IPS-11a (cell line): ENCODE results near the gene NXPH3.

Experiments used
- H3K4me3 ChIP-seq: one replicate; pipeline ENCODE4 v1.5.1; 2013; ENCODE audit warnings: low read depth, low read length, control low read depth

The NXPH3 gene

DNA sequence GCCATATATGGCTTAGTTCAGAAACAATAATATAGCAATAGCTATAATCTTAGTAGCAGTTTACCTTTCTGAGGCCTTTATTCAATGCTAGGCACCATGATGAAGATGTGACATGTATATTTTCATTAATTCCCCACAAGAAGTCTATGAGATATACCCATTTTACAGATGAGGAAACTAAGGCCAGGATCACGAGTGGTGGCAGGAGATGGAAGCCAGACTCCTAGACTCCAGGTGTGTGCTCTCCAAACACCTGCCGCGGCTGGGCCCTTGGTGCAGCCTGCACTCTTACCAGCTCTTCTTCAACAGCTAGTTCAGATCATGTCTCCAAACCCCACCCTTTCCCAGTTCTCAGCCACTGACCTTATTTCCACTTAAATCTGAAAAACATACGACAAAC, 15.2 kb downstream of the NXPH3 start:
- H3K4me3 ChIP-seq, result no peak overlapping the region

DNA sequence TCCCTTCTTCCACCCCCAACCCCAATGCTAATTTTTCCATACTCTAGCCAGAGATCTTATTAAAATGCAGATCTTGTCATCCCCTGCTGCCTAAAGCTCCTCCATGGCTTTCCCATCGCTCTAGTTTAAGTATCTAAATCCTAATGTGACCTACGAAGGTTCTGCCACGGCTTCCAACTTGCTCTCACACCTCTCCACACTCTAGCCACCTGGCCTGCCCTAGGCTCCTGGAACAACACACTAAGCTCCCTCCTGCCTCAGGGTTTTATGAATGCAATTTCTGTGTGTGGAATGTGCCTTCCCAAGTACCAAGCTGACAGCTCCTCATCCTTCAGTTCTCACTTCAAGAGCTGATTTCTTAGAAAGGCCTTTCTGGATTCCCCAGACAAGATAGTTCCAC, 16.6 kb downstream of the NXPH3 start:
- no peak overlapping the region for H3K4me3 ChIP-seq

DNA sequence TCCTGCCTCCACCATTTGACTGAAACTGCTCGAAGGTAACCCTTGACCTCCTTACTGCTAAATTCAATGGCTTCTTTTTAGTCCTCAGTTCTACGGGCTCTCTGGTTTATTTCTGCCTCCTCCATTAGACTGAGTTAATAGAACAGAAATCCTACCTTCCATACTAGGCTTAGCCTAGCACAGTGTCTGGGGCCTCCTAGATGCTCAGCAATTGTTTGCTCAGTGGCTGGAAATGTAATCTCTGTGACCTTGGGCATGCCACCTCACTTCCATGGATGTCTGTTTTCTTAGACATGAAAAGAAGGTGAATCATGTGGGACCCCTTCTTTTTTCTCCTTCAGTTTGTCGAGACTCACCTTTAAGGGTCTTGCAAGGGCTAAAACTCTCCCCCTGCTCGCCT, 19.7 kb downstream of the NXPH3 start:
- no peak overlapping the region for H3K4me3 ChIP-seq

DNA sequence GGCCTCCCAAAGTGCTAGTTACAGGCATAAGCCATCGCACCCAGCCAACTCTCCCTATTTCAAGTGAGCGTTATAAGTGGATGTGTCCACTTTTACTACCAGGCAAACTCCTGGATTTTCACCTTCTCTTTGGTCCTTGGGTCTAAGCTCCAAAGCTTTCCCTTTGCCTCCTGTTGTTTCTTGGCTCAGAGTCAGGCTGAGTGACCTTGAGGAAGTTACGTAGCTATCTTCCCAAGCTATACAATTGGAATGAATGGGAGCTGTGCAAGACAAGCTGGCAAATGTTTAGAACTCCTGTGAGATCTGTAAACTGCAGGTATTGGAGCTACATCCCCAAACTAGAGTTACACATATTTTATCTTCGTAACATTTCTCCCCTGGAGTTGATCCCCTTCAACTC, 20.3 kb downstream of the NXPH3 start:
- H3K4me3 ChIP-seq, result no peak overlapping the region

DNA sequence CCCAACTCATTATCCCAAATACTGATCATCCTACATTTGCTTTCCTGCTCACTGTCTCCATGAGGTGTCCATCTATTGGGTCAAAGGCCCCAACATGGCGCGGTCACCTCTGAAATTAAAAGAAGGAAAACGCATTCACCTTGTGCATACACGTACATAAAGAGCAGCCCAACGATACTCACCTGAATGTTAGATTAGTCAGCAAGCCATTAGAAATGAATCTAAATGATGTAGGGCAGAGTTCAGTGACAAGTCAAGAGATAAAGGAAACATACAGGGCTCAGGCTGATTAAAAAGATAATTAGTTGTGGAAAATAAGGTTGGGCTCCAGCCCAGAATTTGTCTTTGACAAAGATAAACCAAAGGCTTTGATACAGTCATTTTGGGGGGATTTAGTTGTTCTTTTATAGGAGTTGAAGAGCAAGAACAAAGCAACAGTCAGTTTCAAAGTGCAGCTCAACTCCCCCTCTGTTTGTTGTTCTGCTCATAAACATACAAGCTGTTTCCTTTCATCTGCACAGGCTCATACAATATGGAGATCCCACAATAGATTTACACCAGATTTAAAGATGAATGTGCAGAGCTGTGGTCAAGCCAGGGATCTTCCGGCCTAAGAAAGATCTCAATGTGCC, 21.1 kb downstream of the NXPH3 start:
- H3K4me3 ChIP-seq, result no peak overlapping the region

DNA sequence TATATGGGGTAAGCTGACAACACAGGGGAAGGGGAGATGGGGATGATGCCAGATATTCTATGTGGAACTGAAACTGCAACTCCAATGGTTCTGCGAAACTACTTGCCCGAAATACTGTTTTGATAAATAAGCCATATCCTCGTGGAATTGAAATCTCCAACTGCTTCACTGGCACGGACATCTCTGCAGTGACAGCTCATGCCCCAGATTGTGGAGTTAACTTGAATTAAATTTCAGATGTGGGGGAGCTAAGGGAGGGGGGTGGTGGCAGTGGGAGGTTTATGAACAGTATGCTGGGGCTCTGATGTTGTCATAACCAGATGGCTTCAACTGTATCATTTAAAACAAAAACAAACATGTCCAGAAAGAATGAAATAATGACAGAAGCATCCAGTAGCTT, 21.8 kb downstream of the NXPH3 start:
- H3K4me3 ChIP-seq, result no peak overlapping the region

DNA sequence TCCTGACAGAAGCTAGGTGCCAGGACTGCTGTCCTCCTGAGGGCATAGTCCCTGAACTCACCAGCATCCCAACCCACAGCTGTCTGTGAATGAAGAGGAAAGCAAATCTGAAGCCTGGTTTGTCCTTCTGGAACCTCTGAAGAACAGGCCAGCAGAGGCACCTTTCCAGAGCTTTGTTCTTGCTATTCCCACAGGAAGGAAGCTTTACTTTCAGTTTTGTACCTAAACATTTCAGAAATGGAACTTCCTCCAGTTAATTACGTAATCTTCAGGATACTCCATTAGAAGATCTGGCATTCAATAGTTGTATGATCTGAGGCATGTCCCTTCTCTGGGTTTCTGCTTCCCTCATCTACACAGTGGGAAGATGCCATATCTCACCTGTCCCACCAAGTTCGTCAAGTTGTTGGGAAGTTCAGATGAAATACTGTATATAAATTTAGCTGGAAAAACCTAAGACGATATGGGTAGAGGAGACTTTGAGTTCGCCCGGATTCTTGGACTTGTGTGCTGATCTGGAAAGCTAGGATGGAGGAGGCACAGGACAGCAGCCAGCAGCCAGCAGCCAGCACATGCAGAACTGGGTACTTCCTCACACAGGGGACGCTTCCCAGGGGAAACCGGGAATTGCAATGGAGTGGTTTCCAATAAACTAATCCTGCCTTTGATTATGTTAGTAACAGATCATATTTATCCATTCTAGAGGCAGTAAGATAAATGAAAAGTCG, 22.4 kb downstream of the NXPH3 start:
- no peak overlapping the region for H3K4me3 ChIP-seq

DNA sequence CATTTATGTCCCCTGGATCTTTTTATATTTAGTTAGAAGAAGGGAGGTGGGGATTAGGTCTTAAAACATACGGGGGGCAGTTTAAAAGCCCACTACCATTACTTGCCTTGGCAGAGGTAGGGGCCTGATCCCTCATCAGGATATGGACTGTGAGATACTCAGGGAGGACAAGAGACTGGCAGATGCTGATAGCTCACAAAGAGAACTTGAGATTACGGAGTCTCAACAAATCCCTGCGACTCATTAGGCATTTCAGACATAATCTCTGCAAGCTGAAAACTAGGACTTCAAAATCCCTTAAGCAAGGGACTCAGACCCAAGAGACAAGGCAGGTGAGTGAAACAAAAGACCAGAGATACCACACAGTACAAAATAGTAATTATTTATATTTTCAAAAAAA, 23.2 kb downstream of the NXPH3 start:
- no peak overlapping the region for H3K4me3 ChIP-seq

DNA sequence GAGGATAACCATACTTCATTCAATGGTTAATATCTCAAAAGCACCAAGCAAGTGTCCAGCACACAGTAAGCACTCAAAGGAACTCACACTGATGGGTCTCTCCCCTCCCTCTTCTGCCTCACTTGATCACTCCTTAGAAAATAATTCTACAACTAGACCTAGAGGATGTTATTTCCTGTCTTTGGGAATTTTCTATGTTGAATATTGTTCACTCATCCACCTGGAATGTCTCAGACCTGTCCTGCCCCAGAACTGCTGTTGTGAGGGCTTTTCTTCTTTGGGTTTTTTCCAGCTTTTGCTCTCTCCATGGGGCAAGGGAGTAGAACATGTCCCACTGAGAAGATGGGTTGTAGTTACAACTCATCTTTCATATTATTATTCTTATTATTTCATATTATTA, 25.3 kb downstream of the NXPH3 start:
- no peak overlapping the region for H3K4me3 ChIP-seq

DNA sequence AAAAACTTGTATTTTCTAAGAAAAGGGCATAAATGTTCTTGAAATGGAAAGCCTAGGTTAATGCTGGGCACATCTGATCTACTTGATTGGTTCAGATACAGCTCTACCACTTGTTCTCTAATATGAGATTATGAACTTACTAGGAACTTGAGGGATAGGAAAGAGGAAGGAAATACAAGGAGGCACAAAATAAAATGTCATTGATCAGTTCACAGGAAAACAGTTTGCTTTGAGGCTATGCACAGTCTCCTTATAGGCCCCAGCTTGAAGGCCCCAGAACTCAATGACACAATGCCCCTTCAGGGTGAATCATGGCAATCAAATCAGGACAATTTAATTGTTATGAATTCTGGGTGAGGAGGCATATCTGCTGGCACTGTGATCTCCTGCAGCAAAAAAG, 27.1 kb downstream of the NXPH3 start:
- H3K4me3 ChIP-seq, result no peak overlapping the region

DNA sequence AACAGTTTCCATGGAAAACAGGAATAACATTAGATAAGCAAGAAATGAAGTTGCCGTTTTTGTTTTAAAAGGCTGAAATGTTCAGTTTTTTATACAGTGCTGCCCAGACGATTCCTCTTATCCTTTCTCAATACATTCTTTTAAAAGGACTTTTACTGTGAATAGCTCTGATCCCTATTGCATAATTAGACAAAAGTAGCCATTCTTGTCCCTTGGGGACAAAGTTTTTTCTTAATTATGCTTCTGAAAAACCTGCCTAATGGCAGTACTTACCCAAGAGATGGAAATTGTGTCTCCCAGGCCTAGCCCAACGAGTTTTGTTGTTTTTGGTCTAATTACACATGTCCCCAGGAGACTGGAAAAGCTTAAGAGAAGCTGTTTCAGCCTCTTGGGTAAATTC, 27.6 kb downstream of the NXPH3 start:
- H3K4me3 ChIP-seq, result no peak overlapping the region

DNA sequence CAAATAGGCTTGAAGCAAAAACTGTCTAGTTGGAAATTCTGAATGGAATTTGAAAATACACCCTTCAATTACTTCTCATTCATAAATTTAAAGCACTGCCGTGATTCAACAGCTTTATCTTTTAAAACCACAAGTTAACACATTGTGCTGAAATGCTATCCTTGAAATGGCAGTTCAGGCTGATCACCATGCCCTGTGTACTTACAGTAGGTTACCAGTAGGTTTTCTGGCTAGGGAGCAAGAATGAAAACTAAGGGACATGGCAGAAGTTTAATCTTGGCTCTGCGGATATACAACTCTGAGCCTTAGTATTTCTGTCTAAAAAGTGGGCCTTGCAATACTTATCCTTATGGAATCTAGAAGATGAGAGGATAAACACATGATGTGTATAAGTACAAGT, 28.0 kb downstream of the NXPH3 start:
- H3K4me3 ChIP-seq, result no peak overlapping the region

DNA sequence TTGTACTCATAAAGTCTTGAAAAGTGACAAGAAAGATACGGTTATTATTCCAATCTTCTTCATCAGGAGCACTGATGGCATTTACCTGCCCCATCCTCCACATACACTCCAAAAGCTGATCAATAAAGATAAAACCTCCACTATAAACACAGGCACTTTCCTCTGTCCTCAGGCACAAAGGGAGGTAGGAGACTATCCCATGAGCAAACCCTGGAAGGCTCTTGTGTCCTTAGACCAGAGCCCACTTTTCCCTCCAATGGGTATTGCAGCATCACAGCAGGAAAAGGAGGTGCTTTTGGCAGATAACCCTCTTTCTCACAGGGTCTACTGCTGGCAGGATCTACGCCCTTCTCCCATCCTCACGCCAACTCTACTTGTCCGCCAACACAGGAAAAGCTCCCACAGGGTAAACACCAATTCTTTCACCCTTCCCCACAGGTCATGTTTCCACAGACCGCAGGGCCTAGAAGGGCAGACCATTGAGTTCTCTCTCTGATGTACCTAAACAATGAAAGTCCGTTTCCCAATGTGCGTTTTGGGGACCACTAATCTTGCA, 28.7 kb downstream of the NXPH3 start:
- H3K4me3 ChIP-seq, result no peak overlapping the region

DNA sequence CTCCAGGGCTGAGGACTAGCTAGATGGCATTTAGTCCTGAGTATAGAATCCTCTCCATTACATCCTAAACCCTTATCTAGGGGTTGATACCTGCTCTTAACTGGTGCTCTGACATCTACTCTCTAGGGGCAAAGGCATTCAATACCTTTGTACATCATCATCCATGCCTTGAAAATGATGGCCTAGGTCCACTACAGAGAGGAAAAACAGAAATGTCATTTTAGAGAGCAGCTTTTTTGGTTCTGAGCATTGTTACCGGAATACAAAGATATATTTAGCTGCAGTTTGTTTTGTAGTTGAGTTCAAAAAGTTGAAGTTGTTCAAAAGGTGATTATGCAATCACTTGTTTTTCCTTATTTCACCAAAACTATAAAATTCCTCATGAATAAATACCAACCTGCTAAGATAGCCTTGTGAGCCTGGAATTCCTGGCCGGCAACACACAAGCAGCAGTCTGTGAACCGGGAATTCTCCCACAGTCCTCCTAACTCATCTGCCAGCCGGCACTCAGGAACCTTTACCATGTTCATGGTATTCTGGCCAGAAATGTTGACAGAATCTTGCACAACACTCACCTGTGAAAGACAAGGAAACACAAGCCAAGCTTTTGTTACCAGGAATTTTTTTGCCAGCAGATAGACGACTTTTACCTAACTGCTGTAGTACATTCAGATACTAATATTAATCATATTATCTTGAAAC, 35.4 kb downstream of the NXPH3 start:
- H3K4me3 ChIP-seq, result no peak overlapping the region

DNA sequence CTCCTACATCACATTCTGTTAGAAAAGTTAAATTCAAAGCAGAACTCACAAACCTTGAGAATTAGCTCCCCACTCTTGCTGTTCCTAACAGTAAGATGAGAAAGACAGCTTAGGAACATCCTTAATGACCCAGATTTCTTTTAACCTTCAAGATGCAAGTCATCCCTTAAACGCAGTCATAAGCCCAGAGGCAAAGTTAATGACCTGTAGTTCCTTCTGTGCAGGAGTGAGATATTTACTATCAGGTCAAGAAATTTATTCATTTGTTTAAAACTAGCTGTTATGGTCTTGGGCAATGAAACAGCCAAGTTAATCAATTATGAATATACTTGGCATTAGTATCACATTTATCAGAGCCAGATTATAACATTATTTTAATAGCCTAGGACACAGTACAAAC, 37.1 kb downstream of the NXPH3 start:
- no peak overlapping the region for H3K4me3 ChIP-seq

DNA sequence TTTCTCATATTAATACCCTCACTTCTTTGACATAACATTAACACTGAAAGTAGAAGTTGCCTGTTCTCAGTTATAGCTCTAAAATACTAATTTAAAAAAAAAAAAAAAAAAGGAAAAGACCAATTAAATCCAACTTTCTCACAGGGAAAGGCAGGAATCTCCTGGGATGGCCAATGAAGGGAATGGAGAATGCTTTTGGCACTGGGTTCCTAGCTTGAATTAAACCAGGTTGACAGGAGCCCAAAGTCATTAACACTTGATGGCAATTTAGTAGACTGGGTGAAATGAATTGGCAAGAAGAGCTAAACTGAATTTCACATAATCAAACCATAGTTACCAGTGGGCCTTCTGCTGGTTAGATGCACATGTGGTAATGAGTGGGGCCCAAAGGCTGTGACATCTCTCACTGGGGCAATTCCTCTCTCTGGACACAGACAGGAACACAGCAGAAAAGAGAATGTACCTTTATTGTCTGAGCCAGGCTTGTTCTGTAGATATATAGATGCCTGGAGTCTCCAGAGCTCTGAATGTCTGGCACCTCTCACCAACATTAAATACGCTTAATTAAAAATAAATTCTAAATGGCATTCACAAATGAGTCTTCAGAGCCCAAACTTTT, 37.6 kb downstream of the NXPH3 start:
- no peak overlapping the region for H3K4me3 ChIP-seq

DNA sequence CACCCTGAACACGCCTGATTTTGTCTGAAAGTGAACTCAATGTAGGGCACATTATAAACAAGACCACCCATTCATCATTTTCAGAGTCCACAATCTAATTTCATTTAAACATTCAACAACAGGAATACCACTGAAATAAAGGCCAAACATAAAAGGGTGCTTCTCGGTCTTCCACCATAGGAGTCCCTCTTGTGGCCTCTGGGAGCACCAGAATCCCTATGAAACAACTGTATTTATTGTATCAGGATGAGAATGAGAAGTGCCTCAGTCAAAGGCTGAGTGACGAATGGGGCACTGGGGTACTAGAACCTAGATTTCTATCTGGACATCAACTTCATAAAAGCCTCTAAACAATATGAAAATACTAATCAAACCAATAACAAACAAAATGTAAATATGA, 40.4 kb downstream of the NXPH3 start:
- no peak overlapping the region for H3K4me3 ChIP-seq

DNA sequence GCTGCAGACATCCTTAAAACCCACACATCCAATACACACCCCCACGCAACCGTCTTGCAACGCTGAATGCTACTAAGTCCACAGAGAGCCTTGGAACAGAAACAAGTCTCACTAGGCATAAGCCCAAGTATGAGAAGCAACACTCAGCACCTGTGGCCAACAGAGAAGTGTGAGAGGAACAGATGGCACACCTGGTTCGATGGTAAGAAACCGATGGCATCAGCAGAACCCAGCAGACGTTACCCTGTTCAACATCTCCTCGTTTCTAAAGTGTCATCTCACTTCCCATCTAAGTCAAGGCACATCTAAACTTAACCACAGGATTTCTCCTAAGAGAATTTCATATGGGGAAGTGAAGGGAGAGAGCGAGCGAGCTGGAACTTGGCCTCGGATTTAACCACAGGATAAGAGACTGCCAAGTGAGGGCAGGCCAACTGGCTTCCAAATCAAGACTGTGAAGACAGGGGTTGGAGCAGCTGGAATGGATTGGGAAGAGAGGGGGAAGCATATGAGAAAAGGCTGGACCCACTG, 41.0 kb downstream of the NXPH3 start:
- H3K4me3 ChIP-seq, result no peak overlapping the region

DNA sequence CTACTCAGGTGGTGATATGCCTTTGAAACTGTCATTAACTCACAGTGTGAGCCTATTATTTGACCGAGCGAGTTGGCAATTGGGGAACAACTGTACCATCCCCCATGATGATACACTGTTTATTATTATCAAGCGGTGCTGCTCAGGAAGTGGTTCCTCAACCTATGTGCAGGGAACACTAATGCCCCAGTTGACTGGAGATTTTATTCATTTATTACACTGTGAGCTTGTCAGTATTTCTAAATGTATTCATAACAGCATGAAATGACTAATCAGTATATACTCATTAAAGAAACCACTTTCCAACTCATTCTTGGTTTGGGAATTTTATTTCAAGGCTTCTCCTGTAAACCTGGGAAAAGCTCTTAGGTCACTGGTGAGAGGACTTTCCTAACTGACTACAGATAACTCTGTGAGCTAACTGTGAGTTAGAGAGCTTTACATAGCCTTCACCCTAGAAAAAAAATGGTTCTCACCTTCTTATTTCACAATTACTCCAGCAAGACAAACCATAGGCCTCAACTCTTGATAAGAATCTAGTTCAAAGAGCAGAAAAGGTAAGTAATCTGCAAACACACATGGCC, 42.4 kb downstream of the NXPH3 start:
- no peak overlapping the region for H3K4me3 ChIP-seq

DNA sequence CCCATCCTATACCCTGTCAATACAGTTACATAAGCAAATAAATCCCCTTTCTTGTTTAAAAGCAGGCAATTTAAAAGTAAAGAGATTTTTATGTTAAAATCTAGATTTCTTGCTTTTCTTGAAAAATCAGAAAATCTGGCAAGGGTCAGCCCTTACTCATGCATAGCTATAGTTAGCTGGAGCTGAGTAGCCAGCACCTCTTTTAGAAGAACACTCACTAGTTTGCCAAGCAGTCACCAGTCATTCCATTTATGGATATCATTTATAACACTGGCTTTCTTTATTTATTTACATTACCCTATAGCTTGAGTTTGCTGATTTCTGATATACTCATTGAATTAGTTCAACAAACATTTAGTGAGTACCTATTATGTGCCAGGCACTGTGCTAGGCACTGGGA, 45.7 kb downstream of the NXPH3 start:
- no peak overlapping the region for H3K4me3 ChIP-seq

DNA sequence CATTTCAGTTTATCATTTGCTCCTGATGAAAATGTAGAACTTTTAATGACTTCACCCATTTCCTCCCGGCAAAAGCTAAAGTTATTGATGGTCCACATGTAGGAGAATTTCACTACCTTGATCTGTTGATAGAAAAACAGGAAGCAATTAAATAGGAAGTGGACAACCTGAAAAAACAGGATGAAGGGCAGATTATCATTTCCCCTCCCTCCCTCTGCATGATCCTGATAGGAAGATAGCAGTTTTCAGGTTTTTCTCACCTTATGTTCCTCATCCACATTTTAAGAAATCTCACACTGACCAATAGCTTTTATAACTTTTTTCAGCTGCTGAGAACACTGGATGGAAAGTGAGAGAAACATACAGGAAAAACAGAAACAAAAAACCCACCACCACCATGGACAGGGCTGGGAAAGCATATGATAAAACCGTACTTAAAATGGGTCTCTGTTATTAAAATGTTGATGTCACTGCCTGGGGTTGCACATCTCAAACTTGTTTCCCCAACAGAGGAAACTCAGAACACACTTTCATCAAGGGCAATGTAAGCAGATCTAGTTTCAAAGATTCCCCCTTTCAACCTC, 46.4 kb downstream of the NXPH3 start:
- H3K4me3 ChIP-seq, result no peak overlapping the region
